ENCODE data around the gene RAB29. TPM values are rescaled to one million over a fixed set of nuclear protein-coding genes. Genes with fewer than 3 reads are reported as not detected.
"Not testable (repeated sequence)": the region's sequence is repeated elsewhere in the genome, so short reads cannot be mapped to it uniquely, and the experiment has no call there.

Gene RAB29, protein sequence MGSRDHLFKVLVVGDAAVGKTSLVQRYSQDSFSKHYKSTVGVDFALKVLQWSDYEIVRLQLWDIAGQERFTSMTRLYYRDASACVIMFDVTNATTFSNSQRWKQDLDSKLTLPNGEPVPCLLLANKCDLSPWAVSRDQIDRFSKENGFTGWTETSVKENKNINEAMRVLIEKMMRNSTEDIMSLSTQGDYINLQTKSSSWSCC
- polyA plus RNA-seq (2012; ENCODE audit: insufficient read depth, insufficient read length), result 18.6 TPM

DNA sequence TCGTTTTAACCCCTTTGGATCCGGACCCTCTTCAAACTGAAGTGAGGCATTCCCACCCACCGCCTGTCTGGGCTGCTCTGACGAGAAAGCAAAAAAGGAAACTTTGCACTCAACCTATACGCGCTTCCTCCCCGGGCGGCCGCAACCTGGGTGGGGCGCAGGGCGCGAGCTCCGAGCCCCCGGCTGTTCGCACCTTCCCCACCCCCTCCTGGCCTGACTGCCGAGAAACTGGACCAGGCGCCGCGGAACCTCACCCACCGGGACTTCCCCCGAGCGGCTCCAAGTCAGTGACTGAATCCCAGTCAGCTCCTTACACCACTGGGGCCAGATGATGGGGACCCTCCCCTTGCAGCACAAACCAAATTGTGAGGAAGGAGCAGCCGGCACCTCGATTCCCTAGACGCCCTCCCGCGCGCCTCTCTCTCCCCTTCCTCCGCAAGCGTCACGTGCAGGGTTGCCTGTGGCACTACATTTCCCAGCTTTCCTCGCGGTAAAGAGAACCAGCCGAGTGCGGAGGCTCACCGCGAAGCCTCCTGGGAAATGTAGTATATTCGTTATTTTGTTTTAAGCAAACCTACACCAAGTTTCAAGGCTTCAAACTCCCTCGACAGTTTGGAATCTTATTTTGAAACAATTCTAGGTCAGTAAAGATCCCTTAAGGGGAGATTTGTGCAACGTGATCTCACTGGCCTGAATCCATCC lies at the start of gene RAB29:
Gene RAB29 (minus strand): TSS at position 468 of the 702 bp plus-strand sequence. CDS start 526 bp downstream, outside the sequence.
- DNase-seq (ENCODE audit: low read depth, low spot score), result peak; percentile 87
- H3K4me3 ChIP-seq (ENCODE audit: low read length), result peak within 1 kb of the TSS; percentile 82

DNA sequence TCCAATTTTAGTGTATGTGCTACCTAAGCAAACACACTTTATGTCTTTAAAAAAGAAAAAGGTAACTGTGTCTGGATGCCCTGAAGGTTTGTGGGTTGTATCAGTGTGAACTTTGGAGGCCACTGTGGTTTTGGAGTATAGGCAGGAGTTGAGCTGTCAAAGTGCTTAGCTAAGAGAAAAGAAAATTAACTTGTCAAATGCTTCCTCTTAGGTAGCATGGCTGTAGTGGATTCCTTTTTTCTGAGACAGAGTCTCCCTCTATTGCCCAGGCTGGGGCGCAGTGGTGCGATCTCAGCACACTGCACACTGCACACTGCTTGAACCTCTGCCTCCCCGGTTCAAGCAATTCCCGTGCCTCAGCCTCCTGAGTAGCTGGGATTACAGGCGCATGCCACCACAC lies 48.9 kb upstream of the RAB29 start:
- no peak for DNase-seq (ENCODE audit: low read depth, low spot score)
- H3K4me3 ChIP-seq (ENCODE audit: low read length), result no peak overlapping the region

DNA sequence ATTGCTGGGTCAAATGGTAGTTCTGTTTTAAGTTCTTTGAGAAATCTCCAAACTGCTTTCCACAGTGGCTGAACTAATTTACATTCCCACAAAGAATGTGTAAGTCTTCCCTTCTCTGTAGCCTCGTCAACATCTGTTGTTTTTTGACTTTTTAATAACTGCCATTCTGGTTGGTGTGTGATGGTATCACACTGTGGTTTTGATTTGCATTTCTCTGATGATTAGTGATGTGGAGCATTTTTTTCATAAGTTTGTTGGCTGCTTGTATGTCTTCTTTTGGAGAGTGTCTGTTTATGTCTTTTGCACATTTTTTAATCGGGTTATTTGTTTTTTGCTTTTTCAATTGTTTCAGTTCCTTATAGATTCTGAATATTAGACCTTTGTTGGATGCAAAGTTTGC lies 48.0 kb upstream of the RAB29 start:
- DNase-seq (ENCODE audit: low read depth, low spot score); H3K4me3 ChIP-seq (ENCODE audit: low read length): not testable (repeated sequence)

DNA sequence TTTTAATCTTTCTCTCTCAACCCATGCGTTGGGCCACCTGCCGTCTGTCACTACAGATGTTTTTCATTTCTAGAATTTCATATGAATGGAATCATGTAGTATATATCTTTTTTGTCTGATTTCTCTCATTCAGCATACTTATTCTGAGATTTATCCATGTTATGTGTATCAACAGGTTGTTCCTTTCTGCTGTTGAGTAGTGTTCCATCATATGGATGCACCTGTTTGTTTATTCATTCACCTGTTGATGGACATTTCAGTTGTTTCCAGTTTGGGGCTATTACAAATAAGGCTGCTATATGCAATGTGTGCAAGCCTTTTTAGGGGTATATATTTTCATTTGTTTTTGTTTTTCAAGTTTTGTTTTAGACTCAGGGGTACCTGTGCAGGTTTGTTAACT lies 47.1 kb upstream of the RAB29 start:
- DNase-seq (ENCODE audit: low read depth, low spot score), result no peak
- no peak overlapping the region for H3K4me3 ChIP-seq (ENCODE audit: low read length)

DNA sequence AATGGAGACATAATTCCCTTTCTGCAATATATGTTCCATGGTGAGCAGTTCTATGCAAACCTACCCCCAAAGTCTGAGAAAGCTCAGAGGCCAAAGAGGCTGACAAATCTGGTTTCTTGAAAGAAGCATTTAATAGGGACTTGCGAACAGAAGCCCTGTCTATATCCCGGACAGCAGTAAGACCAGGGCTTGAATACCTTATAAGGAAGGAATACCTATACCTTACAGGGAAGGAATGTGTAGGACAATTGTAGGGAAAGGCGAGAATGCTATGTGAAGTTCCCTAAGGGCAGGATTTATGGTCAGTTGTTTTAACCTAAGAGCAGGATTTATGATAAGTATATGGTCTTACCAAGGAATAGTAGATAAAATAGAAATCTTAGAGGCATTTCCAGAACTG lies 42.7 kb upstream of the RAB29 start:
- H3K4me3 ChIP-seq (ENCODE audit: low read length), result no peak overlapping the region
- no peak for DNase-seq (ENCODE audit: low read depth, low spot score)

DNA sequence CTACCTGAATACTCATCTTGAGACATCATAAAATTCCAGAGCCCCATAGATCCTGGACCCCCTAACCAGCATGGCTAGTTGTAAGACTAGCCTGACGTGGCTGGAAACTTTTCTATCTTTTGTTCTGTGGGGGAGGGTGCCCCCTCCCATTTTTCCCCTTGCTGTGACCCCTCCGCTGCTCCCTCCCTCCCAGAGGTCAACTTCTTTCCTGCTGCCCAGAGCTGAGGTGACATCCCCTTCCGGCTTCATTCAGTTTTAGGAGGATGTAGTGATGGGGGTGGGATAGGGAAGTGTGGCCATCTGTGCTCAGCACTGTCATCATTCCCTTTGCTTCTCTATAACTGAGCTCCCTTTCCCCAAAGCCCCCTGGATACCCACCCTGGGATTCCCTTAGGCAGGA lies 42.1 kb upstream of the RAB29 start:
- no peak for DNase-seq (ENCODE audit: low read depth, low spot score)
- no peak overlapping the region for H3K4me3 ChIP-seq (ENCODE audit: low read length)

DNA sequence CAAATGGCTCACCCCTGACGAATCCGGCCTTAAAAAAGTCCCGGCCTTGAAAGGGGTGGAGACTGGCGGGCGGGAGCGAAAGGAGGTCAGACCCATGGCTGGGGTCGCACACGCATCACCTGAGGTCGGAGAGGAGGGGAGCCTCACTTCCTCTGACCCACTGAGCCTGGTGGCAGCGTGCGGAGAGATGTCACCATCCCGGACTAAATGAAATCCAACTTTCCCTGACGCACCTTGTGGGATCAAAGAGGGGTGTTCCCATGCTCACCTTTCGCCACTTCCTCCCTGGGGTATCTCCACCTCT lies 38.4 kb upstream of the RAB29 start:
- H3K4me3 ChIP-seq (ENCODE audit: low read length), result peak overlapping the region; percentile 89
- no peak for DNase-seq (ENCODE audit: low read depth, low spot score)

DNA sequence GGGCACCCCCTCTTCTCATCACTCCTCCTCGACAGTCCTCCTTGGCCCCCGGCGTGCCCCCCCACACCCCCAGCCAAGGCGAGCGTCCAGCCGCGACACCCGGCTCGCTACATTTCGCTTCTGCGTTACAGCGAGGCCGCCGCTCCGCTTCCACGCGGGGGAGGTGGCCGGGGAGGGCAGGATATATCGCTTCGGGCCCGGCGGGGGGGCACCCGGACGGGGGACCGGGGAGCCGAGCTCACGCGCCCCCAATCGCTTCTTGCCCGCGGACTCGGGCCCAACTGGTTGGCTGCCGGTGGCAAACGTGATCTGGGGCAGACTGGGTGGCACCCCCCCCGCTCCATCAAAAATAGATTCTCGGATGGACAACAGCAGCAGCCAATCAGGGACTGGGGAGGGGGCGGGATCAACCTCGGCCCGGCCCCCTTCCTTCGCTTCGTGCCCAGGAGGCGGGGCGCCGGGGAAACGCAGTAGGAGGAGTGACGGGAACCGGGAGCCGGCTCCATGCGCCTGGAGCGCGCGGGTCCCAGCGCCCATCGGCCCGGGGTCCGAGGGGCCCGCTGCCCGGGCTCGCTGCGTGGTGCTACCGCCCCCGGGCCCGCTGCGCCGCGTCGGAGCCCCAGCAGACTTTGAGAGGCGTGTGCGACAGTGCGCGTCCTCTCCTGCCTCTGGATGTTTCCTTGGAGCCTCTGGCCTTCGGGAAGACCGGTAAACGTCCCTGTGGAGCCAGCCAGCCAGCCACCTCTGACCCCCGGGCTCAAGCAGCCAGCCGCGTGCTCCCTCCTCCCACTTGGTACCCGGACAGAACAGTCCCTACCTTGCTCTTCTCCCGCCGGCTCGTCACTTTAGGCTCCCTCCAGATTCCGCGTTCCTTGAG lies 37.8 kb upstream of the RAB29 start, which contains the start of gene SLC41A1:
Gene SLC41A1 (minus strand): TSS at position 321 of the 877 bp plus-strand sequence. CDS start 2,757 bp downstream, outside the sequence.
- peak; percentile 89 for DNase-seq (ENCODE audit: low read depth, low spot score)
- H3K4me3 ChIP-seq (ENCODE audit: low read length), result peak within 1 kb of the TSS; percentile 89

DNA sequence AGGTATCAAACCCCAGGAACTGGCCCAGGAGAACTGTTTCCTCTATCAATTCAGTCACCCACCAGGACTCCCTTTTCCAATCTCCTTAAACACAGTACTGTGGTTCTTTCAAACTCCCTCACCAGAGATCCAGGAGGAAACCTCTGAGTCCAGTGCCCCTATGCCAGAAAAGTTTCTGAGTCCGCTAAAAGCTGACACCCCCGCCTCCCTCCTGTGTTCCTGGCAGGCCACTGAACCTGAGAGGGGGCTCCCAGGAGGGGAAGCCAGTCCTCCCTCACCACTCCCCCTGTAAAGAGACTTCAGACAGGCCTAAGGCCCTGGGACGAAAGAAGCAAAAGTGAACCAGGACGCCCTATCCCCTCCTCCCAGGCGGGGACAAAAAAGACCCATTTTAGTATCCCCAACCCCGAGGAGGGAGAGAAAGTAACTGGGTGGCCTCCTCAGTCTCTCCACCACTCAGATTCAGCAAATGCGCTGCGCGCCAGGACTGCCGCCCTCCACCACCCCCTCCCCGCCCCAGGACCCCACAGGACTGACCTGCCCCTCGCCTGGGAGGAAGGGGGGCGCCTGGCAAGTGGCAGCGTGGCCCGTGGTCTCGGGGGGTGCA lies 37.1 kb upstream of the RAB29 start:
- peak overlapping the region; percentile 89 for H3K4me3 ChIP-seq (ENCODE audit: low read length)
- no peak for DNase-seq (ENCODE audit: low read depth, low spot score)

DNA sequence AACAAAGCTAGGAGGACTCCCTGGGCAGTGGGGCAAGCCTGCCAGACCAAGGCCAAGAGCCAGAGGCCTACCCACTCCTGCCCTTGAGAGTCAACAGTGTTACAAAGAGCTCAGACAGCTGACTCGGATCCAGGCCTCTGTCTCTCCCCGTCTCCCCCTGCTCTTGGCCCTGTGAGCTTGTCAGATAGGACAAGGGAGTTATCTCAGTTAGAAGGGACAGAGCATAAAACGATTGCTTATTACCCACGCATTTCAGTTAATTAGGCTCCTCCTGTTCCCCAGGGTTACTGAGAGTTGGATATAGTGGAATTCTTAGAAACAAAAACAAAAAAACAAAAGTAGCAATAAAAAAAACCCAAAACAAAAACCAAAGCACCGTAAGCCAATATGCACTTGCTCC lies 36.4 kb upstream of the RAB29 start:
- DNase-seq (ENCODE audit: low read depth, low spot score), result no peak
- peak overlapping the region; percentile 89; the same call in 1 of the 2 replicates for H3K4me3 ChIP-seq (ENCODE audit: low read length)

DNA sequence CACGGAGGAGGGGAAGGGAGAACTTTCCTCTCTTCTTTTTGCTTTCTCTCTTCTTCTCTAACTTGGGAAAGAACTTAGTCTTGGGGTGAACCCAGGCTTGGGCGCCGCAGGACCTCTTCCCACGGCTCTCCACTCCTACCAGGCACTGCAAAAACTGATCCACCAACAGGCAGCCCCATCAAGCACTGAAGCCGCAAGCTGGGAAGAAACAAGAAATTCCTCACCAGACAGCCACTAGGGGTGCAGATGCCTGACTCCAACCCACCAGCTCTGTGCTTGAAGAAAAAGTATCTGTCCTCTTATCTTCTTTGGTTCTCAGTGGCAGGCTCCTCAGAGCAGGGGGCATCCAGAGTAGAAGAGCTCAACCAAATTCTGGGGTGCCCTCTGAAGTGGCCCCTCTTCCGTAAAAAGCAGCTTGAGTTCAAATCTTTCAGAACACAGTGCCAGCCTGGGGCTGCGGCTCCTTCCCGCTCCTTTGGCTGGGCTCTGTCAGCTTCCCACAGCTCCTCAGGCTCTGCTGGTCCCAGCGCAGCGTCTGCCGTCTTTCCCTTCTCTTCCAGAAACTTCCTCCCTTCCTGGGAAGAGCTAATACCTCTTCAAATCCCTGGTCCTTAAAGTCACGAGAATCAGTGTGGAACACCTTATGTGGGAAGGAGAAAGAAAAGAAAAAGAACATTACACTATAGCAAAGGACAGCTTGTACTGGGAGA lies 35.3 kb upstream of the RAB29 start:
- DNase-seq (ENCODE audit: low read depth, low spot score), result no peak
- H3K4me3 ChIP-seq (ENCODE audit: low read length), result no peak overlapping the region

DNA sequence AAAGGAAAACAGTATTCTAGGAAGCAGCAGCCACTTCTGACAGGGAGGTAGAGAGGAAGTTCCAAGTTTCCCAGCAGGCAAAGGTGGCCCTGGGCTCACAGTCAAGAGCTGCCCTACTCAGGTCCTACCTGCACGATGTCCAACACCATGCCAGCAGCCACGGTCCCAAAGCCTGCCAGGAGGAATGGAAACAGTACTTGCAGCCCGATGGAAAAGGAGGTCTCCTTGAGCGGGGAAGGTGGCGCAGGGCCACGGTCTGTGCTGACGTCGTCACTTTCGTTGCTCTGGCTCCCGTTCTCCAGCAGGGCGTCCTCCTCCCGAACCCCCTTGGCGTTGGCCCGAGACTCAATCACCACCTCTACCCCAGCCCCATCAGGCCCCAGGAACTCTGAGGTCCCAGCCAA lies 34.7 kb upstream of the RAB29 start:
- DNase-seq (ENCODE audit: low read depth, low spot score), result no peak
- H3K4me3 ChIP-seq (ENCODE audit: low read length), result no peak overlapping the region

DNA sequence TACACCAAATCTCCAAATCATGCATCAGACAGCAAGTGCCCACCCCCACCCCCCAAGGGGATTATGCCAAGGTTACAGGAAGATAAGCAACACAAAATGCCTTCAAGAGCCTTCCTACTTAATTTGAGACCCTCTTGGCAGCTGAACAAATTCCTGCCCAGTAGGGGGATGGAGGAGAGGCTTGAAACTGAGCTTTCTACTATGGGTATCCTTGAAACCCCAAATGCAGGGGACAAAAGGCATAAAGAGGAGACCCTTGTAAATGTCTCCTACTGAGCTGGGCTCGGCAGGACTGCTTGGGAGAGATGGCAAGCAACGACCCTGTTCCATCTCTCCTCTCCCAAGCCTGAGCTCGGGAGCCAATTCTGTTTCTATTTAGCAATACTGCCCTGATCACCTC lies 34.2 kb upstream of the RAB29 start:
- DNase-seq (ENCODE audit: low read depth, low spot score), result no peak
- H3K4me3 ChIP-seq (ENCODE audit: low read length), result no peak overlapping the region

DNA sequence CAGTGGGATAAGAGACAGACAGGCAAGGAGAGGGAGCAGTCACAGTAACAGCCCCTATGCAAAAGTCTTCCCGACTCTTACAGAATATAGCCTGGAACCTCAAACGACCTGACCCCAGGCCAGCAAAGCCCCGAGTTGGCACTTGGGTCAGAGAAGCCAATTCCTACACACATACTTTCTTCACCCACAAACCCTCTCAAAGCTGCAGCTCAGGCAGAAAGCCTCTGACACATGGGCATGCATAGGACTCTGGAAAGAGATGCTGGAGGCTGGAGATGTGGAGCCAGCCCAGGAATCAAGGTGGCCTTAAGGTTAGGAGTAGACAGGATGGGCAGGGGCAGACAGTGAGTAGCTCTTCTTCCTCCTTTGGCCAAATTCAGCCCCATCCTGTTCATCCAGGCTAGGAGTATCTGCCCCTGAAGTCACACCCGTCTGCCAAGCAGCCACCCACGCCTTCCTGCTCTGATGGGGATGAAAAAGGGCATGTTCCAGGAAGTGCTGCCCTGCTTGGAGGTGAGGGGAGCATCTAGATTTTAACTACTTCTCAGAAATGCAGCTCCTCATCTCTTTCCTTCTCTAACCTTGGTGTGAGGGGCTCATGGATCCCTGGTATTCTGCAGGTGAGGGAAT lies 29.9 kb upstream of the RAB29 start:
- no peak for DNase-seq (ENCODE audit: low read depth, low spot score)
- H3K4me3 ChIP-seq (ENCODE audit: low read length), result no peak overlapping the region

DNA sequence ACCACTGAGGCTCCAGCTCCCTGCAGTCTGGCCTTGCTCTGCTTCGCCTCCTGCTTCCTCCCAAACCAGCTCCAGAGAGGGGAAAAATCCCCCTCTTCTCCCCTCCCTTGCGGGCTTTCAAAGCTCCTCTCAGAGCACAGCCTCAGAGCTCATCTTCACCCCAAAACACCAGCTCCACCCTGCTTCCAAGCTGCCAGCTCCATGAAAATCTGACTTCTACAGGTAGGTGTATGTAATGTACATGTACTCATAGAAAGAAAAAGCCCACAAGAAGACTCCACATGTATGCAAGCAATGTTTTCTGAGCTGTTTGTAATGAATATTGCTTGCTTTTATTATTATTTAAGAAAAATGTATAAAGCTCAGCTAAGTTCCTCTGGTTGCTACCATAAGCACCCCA lies 29.3 kb upstream of the RAB29 start:
- no peak overlapping the region for H3K4me3 ChIP-seq (ENCODE audit: low read length)
- no peak for DNase-seq (ENCODE audit: low read depth, low spot score)

DNA sequence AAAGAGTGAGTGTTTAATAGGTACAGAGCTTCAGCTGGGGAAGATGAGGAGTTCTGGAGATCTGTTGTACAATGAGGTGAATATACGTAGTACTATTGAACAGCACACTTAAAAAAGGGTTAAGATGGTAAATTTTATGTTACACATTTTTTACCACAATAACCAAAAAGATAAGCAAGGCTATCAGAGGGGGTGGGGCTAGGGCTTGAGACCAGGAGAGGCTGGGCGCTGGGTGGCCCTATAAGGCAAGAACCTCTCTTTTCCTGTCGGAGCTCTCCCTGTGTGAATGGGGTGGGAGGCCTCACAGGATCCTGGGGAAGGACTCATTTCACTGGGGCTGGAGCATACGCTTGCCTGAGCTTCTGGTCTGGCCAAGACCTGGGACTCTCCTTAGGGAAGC lies 28.7 kb upstream of the RAB29 start:
- no peak overlapping the region for H3K4me3 ChIP-seq (ENCODE audit: low read length)
- DNase-seq (ENCODE audit: low read depth, low spot score), result no peak

DNA sequence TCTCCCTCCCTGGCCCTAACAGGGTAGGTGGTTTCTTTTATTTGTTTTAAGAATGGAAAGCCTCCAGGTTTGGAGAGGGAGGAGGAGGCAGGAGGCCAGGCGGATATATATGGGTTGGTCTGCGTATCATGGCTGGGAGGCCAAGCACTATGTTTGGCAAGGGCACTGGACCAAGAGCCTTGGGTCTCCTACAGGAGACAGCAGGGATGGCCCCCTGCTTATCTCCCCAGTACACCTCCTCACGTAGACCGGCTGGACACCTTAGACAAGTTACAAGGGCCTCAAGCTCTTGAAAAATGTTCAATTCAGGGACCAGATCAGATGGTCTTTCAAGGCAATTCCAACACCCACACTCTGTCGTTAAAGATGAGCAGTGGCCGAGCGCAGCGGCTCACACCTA lies 26.8 kb upstream of the RAB29 start:
- H3K4me3 ChIP-seq (ENCODE audit: low read length), result no peak overlapping the region
- DNase-seq (ENCODE audit: low read depth, low spot score), result no peak

DNA sequence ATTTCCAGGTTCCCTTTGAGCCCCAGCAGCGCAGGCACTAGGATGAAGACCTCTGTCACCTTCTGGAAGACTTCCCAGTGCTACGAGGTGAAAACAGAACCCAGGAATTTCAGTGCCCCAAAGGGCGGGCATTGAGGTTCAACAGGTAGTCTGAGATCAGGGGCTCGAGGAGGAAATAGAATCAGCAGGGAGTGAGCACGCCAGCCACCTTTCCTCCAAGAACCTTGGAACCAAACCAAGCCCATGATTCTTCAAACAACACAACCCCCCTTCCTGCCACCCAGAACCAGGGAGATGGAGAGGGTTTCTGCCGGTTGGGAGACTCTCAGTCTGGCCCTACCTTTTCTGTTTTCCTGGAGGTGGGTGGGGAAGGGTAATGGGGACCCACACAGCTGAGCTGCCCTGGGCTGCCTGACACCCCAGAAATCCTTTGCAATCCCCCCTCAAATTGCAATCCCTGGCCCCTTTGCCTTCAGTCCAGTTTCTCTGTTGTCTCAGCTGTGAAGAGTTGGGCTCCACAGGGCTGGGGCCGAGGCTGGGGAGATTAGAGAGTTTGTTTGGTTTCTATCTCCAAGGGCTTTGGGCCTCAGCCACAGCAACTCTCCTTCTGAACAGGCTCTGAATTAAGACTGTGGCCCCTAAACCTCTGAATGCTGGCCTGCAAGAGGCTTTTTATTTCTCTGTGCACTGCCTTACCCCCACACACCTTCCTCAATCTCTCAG lies 25.9 kb upstream of the RAB29 start:
- no peak for DNase-seq (ENCODE audit: low read depth, low spot score)
- H3K4me3 ChIP-seq (ENCODE audit: low read length), result no peak overlapping the region
